ENCODE data around the gene GPR31.
A peak's percentile ranks its signal among the peaks of the same experiment; 100 is the strongest.
"Not testable (repeated sequence)": the region's sequence is repeated elsewhere in the genome, so short reads cannot be mapped to it uniquely, and the experiment has no call there.

The GPR31 gene

DNA sequence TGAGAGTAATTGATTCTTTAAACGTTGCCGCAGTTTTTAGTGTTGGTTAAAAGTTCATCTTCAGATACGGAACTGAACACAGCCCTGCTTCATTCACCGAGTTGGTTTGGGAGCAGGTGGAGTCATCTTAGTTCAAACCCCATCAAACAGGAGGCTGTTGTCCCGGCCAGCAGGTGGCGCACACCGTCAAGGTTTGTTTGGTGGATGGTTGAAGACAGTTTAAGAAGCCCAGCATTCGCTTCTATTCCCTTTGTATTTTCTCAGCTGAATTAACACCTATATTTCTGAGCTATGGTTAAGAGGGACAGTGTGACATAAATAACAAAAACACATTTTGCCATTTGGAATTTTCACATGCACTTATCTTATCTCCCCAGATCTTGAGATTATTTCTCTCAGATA lies 25.1 kb upstream of the GPR31 start:
- DNase-seq (ENCODE audit: low spot score); H3K27ac ChIP-seq; POLR2A ChIA-PET (ENCODE audit: low non-redundant PET); CTCF ChIA-PET: not testable (repeated sequence)
- peak; percentile 34; the same call in 1 of the 2 replicates for TF ChIP-seq CTCF (conservative IDR thresholded peaks at IDR 0.05; ENCODE audit: low read depth)

DNA sequence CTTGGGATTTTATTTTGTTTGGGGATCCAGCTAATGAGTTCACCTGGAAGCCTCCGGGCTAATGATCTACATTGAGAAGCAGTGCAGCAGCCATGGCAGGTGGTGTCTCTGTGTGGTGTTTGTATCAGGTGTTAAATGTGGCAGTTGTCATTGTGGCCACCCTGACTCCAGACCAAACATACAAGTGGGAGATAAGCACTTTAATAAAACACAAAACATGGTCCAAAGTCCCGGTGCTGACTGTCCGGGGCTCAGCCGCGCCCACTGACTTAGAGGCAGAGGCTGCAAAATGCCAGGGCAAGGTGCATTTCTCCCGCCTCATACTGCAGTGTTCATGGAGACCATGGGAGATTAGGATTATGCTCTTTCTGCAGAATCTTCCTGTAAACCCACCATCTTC lies 23.6 kb upstream of the GPR31 start:
- CTCF ChIA-PET; H3K27ac ChIP-seq; DNase-seq (ENCODE audit: low spot score); POLR2A ChIA-PET (ENCODE audit: low non-redundant PET): not testable (repeated sequence)

DNA sequence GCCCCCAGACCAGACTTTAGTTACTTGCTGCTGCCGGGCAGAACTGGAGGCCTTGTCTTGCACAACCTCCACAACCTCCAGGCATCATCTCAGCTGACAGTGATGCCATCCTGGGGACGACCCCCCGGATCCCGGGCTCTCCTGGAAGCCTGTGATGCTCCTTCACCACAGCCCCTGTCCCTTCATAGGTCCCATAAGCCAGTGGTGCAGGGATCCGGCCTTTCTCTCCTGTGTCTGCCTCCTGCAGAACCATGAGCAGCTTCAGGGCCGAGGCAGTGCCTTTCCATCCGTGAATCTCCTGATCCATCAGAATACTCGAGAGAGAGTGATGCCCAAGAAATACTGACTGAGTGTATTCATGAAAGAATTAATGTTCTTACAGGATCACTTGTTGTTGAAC lies 22.3 kb upstream of the GPR31 start:
- POLR2A ChIA-PET (ENCODE audit: low non-redundant PET); CTCF ChIA-PET; DNase-seq (ENCODE audit: low spot score); H3K27ac ChIP-seq: not testable (repeated sequence)

- DNase-seq (ENCODE audit: low spot score); POLR2A ChIA-PET (ENCODE audit: low non-redundant PET); CTCF ChIA-PET; H3K27ac ChIP-seq: not testable (repeated sequence)
Observed at GRCh38 chr6:167178896-167179655, 21.3 kb upstream of the GPR31 start.

DNA sequence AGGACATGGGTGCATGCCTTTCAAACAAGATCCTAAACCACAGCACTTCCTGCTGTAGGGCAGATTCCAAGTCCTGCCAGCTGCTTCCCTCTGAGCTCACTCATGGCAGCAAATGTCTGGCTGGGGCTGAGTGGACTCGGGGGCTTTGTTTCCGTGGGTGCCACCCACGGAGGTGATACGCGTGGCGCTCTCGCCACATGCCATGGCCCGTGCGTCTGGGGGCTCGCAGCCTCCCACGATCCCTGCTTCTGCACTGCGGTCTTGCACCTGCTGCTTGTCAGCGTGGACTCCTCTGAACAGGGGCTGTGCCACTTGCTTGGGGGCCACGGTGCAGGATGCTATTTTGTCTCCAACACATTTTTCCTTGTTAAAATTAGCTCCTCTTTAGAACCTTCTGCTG lies 19.5 kb upstream of the GPR31 start:
- DNase-seq (ENCODE audit: low spot score); CTCF ChIA-PET; H3K27ac ChIP-seq; POLR2A ChIA-PET (ENCODE audit: low non-redundant PET): not testable (repeated sequence)

DNA sequence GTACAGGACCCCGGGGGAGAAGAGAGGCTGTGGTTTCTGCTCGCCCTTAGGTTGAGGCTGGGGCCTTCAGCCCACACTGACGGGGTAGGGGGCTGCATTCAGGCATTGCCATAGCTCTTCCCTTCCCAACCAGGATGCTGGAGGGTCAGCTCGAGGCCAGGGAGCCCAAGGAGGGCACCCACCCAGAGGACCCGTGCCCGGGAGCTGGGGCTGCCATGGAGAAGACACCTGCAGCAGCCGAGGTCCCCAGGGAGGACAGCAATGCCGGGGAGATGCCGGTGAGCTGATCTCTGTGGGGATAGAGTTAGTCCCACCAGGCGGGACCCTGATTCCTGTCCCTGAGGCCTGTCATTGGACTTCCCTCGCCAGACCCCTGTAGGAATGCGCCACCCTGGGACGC lies 14.2 kb upstream of the GPR31 start:
- H3K27ac ChIP-seq; DNase-seq (ENCODE audit: low spot score); POLR2A ChIA-PET (ENCODE audit: low non-redundant PET): not testable (repeated sequence)
- CTCF ChIA-PET, result interaction anchor here (0.7 kb wide), 1 partner anchor 13 kb away, joined by 3 read pairs; no protein-coding TSS in a partner anchor

DNA sequence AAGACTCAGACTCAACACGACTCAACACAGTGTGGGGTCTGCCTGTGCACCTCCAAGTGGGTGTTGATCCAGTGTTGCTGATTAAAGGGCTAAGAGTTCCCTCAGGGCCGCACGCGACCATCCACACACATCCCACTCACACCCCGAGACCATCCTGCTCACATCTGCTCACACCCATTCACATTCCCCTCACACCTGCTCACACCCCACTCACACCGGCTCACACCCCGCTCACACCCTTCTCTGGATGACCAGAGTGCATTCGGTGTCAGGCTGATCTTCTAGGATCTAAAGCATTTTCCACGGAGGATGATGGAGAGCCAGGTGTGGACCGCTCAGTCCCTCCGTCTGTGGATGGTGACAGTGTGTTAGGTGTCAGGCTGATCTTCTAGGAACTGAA lies 13.5 kb upstream of the GPR31 start:
- H3K27ac ChIP-seq; POLR2A ChIA-PET (ENCODE audit: low non-redundant PET); CTCF ChIA-PET; DNase-seq (ENCODE audit: low spot score): not testable (repeated sequence)

- POLR2A ChIA-PET (ENCODE audit: low non-redundant PET); CTCF ChIA-PET; H3K27ac ChIP-seq; DNase-seq (ENCODE audit: low spot score): not testable (repeated sequence)
Observed at GRCh38 chr6:167169867-167170266, 12.1 kb upstream of the GPR31 start.

- POLR2A ChIA-PET (ENCODE audit: low non-redundant PET); H3K27ac ChIP-seq; CTCF ChIA-PET; DNase-seq (ENCODE audit: low spot score): not testable (repeated sequence)
Observed at GRCh38 chr6:167168296-167168695, 10.5 kb upstream of the GPR31 start.

GRCh38 chr6:167167699-167168098 lies 9.9 kb upstream of the GPR31 start:
- CTCF ChIA-PET; DNase-seq (ENCODE audit: low spot score); H3K27ac ChIP-seq; POLR2A ChIA-PET (ENCODE audit: low non-redundant PET): not testable (repeated sequence)

- ChIA-PET POLR2A (ENCODE audit: low non-redundant PET) (no interaction called here), CTCF (no interaction called here)
Observed at GRCh38 chr6:167165858-167166471, 8.2 kb upstream of the GPR31 start.

More at GRCh38 chr6:167165858-167166471, 8.2 kb upstream of the GPR31 start:
- TF ChIP-seq CTCF (conservative IDR thresholded peaks at IDR 0.05; ENCODE audit: low read depth), result no peak
- no peak for DNase-seq (ENCODE audit: low spot score)
- H3K27ac ChIP-seq, result no peak overlapping the region

Measured in RWPE1 (cell line).